ENCODE results near the gene GABRB1.

DNA sequence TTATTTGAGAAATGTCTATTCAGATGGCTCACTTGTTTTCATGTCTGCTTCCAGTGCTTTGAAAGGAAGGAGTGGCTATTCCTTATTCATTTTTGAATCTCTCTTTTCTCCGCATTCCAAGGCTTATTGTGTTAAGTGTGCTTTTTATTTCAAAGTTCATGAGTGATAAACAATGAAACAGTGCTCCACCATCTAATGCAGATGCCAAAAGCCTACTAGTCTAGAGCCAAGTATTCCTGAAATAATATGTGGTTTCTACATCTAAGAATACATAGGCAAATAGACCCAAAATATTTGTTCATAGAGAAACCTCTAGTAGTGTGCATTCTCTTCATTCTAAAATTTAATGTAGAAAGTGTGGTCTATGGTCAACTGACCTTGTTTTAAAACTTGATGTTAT, 187.3 kb downstream of the GABRB1 start:
- no peak for TF ChIP-seq POLR2AphosphoS5 (IDR thresholded peaks at IDR 0.05; ENCODE audit: insufficient read depth in 1 of 2, low read depth in 1 of 2)
- no peak for TF ChIP-seq CTCF (IDR thresholded peaks at IDR 0.05)

All from vagina (tissue), 2 donors.